AG04450 (cell line): ENCODE results near the gene CUEDC1. TPM values are rescaled to one million over a fixed set of nuclear protein-coding genes. Genes with fewer than 3 reads are reported as not detected.
A peak's percentile ranks its signal among the peaks of the same experiment; 100 is the strongest.

ENCODE experiments used
- CTCF ChIA-PET: fragments of 300-600, 350-600 bp; formaldehyde crosslinking; extraction: SDS; loops from one replicate; lab custom pipeline; 2022; ENCODE audit warnings: antibody characterized with exemption, inconsistent platforms; lab: Charles Lee
- POLR2A ChIA-PET: fragments of 350-600 bp; formaldehyde crosslinking; extraction: SDS; loops from one replicate; lab custom pipeline; 2021; ENCODE audit warnings: antibody characterized with exemption, inconsistent platforms; lab: Yijun Ruan, JAX
- DNase-seq: peaks from one replicate; pipeline ENCODE4 v3.0.0-alpha.2; 2011; ENCODE audit warnings: low read depth, low spot score
- H3K27ac ChIP-seq: one replicate; pipeline ENCODE4 v1.5.1; 2012; ENCODE audit warnings: low read depth, low read length, control low read depth
- H3K27me3 ChIP-seq: one replicate; pipeline ENCODE4 v1.6.0; 2012; ENCODE audit warnings: low read length; ENCODE audit not compliant: control insufficient read depth, insufficient read depth
- H3K4me3 ChIP-seq: 2 replicates; pipeline ENCODE4 v1.5.1; 2011; ENCODE audit warnings: mild to moderate bottlenecking, low read depth, low read length, control low read depth
- H3K9me3 ChIP-seq: 2 replicates; pipeline ENCODE4 v1.5.1; 2012; ENCODE audit warnings: low read length; ENCODE audit not compliant: control insufficient read depth, insufficient read depth
- polyA plus RNA-seq: library from polyadenylated mRNA; depleted of rRNA; stranded (reverse); fragments of >200 nt; gene quantifications from 2 replicates; pipeline ENCODE4 v1.2.3, GENCODE V29; 2011
- TF ChIP-seq, protein P1 (sequence below): IDR thresholded peaks from 2 replicates; pipeline ENCODE4 v1.5.1; 2011; ENCODE audit warnings: low read depth, low read length, control low read depth, inconsistent platforms

CUEDC1 gene
- polyA plus RNA-seq, 1 experiment, result 21.6 TPM

GRCh38 chr17:57872536-57872935 is 82.7 kb downstream of the CUEDC1 start:
- ChIA-PET POLR2A (no interaction called here), CTCF (interaction anchor here (0.6 to 5.9 kb wide), 2 partner anchors 128 to 297 kb away, joined by 10 to 52 read pairs; no protein-coding TSS in a partner anchor)
- H3K4me3 ChIP-seq, result no peak overlapping the region
- TF ChIP-seq, protein P1, sequence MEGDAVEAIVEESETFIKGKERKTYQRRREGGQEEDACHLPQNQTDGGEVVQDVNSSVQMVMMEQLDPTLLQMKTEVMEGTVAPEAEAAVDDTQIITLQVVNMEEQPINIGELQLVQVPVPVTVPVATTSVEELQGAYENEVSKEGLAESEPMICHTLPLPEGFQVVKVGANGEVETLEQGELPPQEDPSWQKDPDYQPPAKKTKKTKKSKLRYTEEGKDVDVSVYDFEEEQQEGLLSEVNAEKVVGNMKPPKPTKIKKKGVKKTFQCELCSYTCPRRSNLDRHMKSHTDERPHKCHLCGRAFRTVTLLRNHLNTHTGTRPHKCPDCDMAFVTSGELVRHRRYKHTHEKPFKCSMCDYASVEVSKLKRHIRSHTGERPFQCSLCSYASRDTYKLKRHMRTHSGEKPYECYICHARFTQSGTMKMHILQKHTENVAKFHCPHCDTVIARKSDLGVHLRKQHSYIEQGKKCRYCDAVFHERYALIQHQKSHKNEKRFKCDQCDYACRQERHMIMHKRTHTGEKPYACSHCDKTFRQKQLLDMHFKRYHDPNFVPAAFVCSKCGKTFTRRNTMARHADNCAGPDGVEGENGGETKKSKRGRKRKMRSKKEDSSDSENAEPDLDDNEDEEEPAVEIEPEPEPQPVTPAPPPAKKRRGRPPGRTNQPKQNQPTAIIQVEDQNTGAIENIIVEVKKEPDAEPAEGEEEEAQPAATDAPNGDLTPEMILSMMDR, result no peak
- no peaks in the 10 kb centered on the region for H3K27me3 ChIP-seq
- H3K27ac ChIP-seq, result no peak overlapping the region
- DNase-seq, result no peak
- H3K9me3 ChIP-seq, result peaks cover 3% of the 10 kb centered on the region; the same call in 1 of the 2 replicates

- peaks cover 3% of the 10 kb centered on the region; the same call in 1 of the 2 replicates for H3K9me3 ChIP-seq
- ChIA-PET CTCF (interaction anchor here (0.6 to 5.9 kb wide), 4 partner anchors 15 to 297 kb away, joined by 4 to 52 read pairs (median 7); no protein-coding TSS in a partner anchor), POLR2A (no interaction called here)
- no peak for DNase-seq
- H3K27ac ChIP-seq, result no peak overlapping the region
- no peaks in the 10 kb centered on the region for H3K27me3 ChIP-seq
- H3K4me3 ChIP-seq, result no peak overlapping the region
- TF ChIP-seq, protein P1, result no peak
Measured at GRCh38 chr17:57871863-57872262, 83.3 kb downstream of the CUEDC1 start.

DNA sequence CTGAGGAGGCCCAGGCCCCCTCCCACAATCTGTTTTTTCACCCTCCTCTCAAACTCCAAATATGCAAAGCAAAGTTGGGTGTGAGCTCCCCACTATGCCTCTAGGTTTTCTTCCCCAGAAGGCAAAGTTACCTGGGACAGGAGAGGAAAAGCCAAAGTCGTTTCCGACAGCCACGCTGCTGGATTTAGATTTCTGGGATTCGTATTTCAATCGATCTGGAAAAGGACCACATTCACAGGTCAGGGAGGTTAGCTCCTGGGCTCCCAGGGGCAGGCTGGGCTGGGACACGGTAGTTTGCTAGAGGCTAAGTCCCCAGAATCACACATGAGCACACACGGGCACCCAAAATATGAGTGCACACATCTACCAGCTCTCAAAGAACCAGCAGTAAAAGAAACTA is 84.1 kb downstream of the CUEDC1 start:
- no peak for DNase-seq
- Histone ChIP-seq H3K27ac (peak overlapping the region; percentile 99), H3K4me3 (no peak overlapping the region), H3K27me3 (no peaks in the 10 kb centered on the region), H3K9me3 (peaks cover 3% of the 10 kb centered on the region; the same call in 1 of the 2 replicates)
- POLR2A ChIA-PET, result interaction anchor here (1.8 kb wide), 2 partner anchors 11 to 22 kb away, joined by 8 to 15 read pairs; no protein-coding TSS in a partner anchor
- CTCF ChIA-PET, result interaction anchor here (0.7 to 5.9 kb wide), 5 partner anchors 12 to 129 kb away, joined by 4 to 52 read pairs (median 12); no protein-coding TSS in a partner anchor
- TF ChIP-seq, protein P1, result no peak

DNA sequence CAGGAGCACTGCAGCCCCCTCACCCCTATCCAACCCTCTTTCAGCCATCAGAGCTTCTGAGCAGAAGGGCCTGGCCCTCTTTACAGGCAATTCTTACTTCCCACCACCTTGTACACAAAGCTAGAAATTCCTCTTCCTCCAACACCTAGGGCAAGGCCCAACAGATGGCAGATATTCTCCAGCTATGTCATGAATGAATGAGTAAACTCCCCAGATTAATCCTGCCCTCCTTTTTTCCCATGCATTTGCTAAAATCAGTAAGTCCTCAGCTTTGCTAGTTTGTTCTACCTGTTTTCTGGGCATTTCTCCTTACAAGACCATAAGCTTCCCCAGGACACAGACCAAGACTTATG is 85.0 kb downstream of the CUEDC1 start:
- TF ChIP-seq, protein P1, result no peak
- Histone ChIP-seq H3K27me3 (no peaks in the 10 kb centered on the region), H3K4me3 (no peak overlapping the region), H3K27ac (peak overlapping the region; percentile 99), H3K9me3 (peaks cover 3% of the 10 kb centered on the region; the same call in 1 of the 2 replicates)
- DNase-seq, result no peak
- CTCF ChIA-PET, result interaction anchor here (0.7 to 5.9 kb wide), 6 partner anchors 11 to 919 kb away, joined by 3 to 52 read pairs (median 8); no protein-coding TSS in a partner anchor
- POLR2A ChIA-PET, result interaction anchor here (0.5 to 1.8 kb wide), 12 partner anchors 9 to 213 kb away, joined by 3 to 15 read pairs (median 6); partner anchors contain the start of genes DYNLL2, SRSF1 and VEZF1
